ENCODE data around the gene ODAD4.

Gene ODAD4

GRCh38 chr17:41973408-41973811 lies 43.0 kb downstream of the ODAD4 start:
- no peak for DNase-seq

DNA sequence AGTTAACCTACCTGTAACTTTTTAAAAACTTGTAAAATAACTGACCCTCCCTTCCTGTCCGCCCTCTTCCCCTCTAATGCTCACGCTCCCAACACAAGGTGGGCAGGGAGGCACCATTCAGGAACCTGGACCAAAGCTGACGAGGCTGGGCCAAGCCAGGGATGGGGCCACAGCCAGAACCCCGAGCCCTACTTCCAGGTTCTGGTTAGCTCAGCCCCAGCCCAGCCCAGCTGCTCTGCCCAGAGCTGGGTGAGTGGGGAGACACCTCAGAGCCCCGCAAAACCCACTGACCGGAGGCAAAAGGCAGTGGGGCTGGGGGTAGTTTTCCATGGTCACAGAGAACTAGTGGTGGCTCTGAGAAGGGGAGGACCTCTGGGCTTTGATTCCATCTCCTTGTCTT lies 43.6 kb downstream of the ODAD4 start:
- DNase-seq = no peak

DNA sequence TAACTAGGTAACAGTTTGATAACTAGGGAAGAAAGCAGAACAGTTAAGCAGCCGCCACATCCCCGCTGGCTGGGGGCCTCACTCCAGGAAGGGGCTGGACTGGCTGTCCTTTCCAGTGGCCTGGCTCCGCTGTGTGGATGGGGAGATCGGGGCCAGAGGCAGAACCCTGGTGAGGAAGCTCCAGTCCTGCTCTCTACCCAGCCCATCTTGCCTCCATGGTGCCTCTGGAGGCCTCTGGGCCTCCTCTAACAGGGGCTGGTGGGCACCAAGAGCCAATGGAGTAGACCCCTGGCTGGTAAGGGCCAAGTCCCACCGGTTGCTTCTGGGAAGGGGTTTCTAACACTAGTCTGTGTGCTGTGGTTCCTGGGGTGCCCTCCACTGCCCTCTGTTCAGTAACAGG lies 44.2 kb downstream of the ODAD4 start:
- DNase-seq = no peak

GRCh38 chr17:41975099-41976083 lies 45.0 kb downstream of the ODAD4 start:
- DNase-seq = no peak

DNA sequence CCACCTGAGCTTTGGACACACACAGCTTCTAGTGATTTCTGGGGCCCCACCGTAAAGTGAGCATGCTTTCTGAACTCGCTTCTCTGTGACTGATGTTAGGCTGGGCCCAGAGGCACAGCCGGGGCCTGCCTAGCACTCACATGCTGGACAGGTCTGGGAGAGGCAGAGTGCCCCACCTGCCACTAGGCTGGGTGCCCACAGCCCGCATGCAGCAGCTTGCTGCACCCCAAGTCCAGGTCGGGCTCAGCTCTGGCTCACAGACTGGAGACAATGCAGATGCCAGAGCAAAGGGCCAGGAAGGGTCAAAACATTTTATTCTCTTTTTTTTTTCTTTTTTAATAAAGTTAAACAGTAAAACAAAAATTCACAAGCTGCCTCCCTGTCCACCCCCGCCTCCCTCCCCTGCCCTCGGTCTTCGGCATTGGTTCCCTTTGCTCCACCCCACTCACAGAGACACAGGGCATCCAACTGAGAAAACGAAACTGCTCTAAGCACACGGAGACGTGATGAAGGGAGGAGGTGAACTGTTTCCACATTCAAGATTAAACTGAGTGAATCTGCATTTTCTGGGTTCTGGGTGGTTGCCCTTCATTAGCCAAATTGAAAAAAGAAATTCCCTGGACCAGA lies 45.8 kb downstream of the ODAD4 start:
- DNase-seq = no peak

DNA sequence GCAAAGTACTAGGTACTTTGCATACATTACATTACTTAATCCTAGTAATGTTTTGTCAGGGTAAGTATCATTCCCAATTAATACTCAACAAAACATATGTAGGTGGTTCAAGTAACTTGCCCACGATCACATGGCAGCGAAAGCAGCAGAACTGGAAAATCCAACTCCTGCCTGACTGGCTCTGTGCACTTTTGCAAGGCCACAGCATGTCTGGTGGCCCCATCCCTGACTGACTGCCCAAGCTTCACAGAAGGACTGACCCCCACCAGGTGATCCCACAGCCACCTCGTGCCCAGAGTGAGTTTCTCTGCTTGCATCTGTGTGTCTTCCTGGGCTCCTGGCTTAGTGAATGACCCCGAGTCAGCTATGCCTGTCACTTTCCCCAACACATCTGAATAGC lies 47.6 kb downstream of the ODAD4 start:
- no peak for DNase-seq

DNA sequence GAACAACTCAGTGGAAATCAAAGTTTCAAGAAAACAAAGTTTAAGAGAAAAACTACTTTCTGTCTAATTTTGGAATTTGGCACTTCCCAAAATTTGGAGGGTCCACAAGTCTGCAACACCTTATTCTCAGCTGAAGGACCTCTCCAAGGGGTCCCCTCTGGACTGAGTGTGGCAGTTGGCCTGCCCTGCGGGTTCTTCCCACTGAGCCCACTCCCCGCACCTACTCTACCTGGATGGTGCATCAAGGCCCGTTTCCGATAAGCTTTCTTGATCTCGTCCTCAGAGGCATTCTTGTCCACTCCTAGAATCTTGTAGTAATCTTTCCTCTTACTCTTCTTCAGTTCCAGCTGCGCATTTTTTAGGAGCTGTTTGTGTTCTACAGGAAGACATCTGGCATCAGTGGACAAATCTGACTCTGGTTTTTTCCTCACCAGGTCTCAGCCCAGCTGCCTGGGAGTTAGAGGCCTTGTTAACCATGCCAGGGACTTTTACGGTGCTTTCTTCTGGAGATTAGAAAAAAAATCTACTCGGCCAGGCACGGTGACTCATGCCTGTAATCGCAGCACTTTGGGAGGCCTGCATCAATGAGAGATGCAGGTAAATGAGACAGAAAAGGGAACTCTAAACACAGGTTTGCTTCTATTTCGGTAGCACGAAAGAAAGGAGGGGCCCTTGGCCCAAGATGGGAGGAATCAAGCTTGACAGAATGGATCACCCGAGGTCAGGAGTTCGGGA lies 51.8 kb downstream of the ODAD4 start:
- DNase-seq = no peak

DNA sequence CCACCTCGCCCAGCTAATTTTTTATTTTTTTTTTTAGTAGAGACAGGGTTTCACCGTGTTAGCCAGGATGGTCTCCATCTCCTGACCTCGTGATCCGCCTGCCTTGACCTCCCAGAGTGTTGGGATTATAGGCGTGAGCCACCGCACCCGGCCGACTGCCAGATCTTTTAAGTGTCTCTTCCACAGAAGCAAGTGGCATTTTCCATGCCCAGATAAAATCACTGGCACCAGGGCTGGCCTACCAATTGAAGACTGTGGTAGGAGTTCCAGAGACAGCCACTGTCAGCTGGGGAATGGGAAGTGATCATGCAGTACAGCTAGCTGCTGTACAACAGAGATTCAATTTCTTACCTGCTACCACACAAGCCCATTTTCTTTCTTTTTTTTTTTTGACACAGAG lies 54.0 kb downstream of the ODAD4 start:
- no peak for DNase-seq

DNA sequence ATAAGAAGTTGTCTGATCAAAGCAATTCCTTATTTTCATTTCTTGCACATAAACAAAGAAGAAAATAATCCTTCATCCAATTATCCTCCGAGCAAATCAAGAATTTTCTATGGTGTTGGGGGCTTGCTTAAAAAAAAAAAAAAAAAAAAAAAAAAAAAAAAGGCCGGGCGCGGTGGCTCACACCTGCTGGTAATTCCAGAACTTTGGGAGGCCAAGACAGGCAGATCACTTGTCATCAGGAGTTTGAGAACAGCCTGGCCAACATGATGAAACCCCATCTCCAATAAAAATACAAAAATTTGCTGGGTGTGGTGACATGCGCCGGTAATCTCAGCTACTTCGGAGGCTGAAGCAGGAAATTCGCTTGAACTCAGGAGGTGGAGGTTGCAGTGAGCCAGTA lies 55.5 kb downstream of the ODAD4 start:
- no peak for DNase-seq

DNA sequence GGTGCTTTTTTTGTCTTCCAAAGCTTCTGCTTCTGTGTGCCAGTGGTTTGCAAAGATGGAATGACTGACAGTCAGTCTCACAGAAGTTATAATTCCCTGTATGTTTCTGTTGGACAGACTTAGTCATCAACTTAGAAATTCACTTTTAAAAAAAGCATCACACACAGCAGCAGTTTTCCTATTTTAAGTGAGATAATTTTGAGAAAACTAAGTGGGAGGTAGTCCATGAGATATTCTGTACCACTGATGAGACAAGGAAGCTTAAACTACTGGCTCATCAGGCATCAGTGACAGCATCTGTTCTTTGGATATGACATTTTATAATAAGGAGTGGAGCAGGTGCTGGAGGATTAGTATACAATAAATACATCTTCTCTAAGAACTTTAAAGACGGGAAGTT lies 56.2 kb downstream of the ODAD4 start:
- no peak for DNase-seq

GRCh38 chr17:41987642-41988041 lies 57.2 kb downstream of the ODAD4 start:
- no peak for DNase-seq

- no peak for DNase-seq
Observed at GRCh38 chr17:41988418-41988817, 58.0 kb downstream of the ODAD4 start.

- no peak for DNase-seq
Observed at GRCh38 chr17:41989702-41990419, 59.4 kb downstream of the ODAD4 start.

DNA sequence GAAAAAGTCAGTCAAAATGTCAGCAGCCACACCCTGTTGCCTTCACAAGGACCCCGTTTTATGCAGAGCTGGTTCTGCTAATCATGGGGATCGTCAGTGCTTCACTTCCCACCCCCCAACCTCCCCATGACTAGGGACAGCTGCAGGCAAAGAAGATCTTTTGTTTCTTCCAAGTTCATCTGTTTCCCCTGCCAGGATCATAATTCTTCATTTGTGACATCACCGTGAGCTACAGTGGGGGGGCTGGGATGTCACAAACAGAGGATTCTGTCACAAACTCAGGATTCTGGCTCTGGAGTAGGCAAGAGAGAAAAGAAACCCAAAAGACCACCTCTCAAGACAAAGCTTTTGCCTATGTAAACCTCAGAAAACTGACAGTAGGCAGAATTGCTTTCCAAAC lies 62.2 kb downstream of the ODAD4 start:
- DNase-seq = no peak

DNA sequence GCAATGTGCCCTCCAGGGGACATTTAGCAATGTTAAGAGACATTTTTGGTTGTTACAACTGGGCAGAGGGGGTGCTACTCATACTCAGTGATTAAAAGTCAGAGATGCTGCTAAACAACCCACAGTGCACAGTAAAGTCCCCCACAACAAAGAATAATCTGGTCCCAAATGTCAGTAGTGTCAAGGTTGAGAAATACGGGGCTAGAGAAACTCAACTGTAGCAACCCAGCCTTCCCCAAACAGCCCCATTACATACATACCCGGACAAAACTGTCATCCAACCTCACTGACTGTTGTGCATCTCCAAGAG lies 66.4 kb downstream of the ODAD4 start:
- no peak for DNase-seq

DNA sequence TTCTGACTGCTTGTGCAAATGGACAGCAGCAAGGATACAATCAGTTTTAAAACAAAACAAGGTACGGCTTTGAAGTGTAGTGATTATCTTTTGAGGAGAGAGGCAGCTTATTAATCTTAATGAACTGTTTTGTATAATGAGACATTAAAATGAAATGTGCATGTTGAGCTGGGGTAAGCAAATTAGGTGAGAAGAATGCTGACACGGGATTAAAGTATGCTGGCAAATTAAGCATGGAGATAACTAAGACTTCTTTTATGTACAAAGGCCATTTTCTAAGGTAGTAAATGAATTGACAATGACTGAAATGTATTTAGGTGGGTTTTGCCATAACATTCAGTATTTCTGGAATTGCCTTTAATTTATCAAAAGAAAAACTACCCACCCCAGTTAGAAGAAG lies 68.1 kb downstream of the ODAD4 start:
- no peak for DNase-seq

DNA sequence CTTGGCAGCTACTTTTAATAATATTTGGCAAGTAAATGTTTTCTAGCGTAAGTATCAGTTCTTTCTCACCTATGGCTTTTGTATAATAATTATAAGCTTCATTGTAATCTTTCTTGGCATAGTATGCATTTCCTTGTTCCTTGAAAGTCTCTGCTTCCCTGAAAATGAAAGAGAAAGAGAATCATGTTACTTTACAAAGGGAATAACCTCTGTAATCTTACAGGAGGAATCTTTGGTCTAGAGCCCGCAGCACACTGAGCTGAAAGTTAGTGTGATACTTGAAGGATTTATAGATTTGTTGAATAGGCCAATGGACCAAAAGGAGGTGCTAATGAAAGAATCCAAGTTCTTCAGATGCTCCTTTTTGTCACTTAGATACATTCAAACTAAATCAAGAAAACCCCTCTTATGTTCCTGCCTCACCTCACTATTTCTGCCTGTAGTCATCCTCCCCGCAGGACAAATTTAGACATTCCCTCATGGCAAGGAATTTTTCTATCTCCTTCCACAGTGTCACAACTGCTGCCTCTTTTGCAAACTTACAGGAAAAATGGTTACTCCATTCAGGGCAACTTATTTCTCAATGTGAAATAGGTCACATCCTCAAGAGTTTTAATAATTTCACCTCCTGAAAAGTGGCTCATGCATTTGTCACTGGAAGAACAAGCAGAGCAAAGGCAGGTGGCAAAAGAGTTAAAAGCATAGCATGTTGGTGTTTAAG lies 70.2 kb downstream of the ODAD4 start:
- no peak for DNase-seq

DNA sequence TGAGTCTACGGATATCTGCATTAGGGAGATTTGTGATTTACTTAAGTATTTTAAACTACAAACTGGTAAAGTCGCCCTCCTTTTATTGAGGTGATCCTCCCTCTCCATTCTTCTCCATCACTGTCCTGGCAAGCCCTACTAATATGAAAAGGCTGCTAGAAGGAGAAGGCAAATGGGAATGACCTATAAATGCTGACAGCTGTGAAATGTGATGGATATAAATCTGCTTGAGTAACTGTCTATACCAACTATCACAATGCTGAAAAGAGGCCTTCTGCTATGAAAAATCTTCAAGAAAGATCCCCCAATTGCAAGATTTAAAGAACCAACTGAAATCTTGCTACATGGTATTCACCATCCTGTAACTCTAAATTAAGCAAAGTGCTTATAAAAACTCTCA lies 71.3 kb downstream of the ODAD4 start:
- DNase-seq = no peak

GRCh38 chr17:42002175-42002791 lies 71.9 kb downstream of the ODAD4 start:
- no peak for DNase-seq

DNA sequence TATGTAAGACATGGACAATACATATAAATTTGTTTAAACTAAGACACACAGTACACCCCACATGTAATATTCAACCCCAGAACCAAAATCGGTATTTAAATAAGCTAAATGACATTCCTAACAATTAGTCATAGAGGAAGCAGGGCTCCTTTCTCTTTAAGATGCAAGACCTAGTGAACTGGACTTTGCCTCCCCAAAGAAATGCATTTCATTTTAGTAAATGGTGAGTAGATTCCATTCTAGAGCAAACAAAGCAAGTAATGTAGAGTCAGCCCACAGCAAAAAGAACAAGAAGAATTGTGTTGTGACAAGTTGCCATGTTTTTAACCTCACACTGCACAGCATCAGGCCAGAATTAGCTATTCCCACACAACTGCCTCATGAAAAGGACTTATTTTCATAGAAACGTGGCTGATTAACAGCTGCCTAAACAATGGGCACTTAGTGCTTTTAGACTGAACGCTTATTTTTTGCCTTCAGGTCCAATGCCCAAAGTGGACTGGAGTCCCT lies 72.4 kb downstream of the ODAD4 start:
- no peak for DNase-seq

DNA sequence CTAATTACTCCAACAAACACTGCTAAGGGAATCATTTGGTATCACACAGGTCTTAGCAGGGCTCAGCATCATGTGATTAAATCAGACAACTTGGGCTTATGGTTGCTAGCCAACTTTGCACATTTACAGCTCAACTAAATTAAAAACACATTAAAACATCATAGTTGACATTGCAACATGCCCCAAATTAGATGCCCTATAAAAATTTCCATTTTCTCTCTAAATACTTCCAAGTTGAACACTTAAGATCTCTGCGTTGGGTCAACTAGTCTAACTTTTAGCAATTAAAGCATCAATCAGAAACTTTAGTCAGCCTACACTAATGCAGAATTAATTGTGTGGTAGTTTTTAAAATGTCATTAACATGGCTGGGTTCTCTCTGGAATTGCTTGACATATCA lies 74.7 kb downstream of the ODAD4 start:
- DNase-seq = no peak

- DNase-seq = no peak
Observed at GRCh38 chr17:42009170-42009569, 78.8 kb downstream of the ODAD4 start.

All from activated T-cell treated with anti-CD3 and anti-CD28 coated beads, Interleukin-2, amount 50 U/mL, for 48 hours (primary cell).